ENCODE measurements around the gene MGARP. TPM values are rescaled to one million over a fixed set of nuclear protein-coding genes. Genes with fewer than 3 reads are reported as not detected.

The MGARP gene
- polyA plus RNA-seq, 1 of the 3 experiments (the other 2 are of a cell fraction): 22.9 TPM

DNA sequence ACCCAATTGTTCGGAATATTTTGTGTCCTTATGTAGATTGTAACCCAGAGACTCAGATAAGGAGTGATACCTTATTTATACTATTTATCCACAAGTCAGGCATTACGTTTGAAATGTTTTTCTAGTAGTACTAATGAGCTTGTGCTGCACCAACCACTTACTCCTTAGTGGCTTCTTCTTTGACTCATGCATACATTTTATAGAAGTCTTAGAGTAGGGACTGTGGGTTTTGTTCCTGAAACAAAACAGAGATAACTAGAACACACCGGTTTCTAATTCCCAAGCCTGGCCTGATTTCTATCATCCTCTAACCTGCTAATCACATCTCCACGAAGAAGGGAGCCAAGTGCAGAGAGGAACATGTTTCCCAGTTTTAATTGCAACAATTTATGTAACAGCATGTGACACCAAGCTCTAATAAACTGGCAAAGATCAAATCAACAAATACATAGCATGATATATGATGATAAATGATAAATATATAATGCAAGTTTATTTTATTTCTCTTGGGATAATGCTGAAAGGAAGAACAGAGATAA is 32.3 kb downstream of the MGARP start:
- Histone ChIP-seq H3K9me3 (no peaks in the 10 kb centered on the region), H3F3A (replicated peaks; ENCODE audit: insufficient read depth) (peaks cover 40% of the 10 kb centered on the region), H3K27me3 (ENCODE audit: insufficient read depth) (no peaks in the 10 kb centered on the region), H3K79me2 (ENCODE audit: insufficient read depth) (no peaks in the 10 kb centered on the region), H3K9ac (no peak overlapping the region), H3K4me1 (ENCODE audit: control insufficient read depth in 1 of 2, insufficient read depth in 2 of 2, low read depth in 1 of 2, low read length in 1 of 2) (peaks cover 7 to 28% of the 10 kb centered on the region in 2 experiments), H3K36me3 (replicated peaks in 1 of 2; ENCODE audit: control insufficient read depth in 1 of 2, insufficient read depth in 2 of 2, low read length in 1 of 2) (no peaks in the 10 kb centered on the region), H3K27ac (ENCODE audit: low read depth in 2 of 2, low read length in 1 of 2) (peak overlapping the region; percentile 10 to 59; a peak in 3 of 4 replicates), H3K9me2 (no peaks in the 10 kb centered on the region), H2AFZ (ENCODE audit: low read depth) (no peak overlapping the region), H3K4me3 (ENCODE audit: low read depth in 2 of 2, low read length in 1 of 2) (no peak overlapping the region), H4K20me1 (ENCODE audit: insufficient read depth) (no peaks in the 10 kb centered on the region), H3K4me2 (no peak overlapping the region)
- CTCF ChIA-PET: interaction anchor here (1.0 to 1.1 kb wide), 2 partner anchors 15 to 20 kb away, joined by 3 read pairs; no protein-coding TSS in a partner anchor
- 53% methylated on average over 4 of the region's 4 CpGs for WGBS (ENCODE audit: low lambda C conversion rate)
- POLR2A ChIA-PET: no interaction called here
- no peak for DNase-seq
- no peak for TF ChIP-seq TAF1 (IDR thresholded peaks at IDR 0.05; ENCODE audit: borderline replicate concordance, low read depth, low read length)
- peak in 1 of 2 experiments; percentile 55; a peak in 1 of 4 replicates for TF ChIP-seq EP300 (IDR thresholded peaks at IDR 0.05; ENCODE audit: borderline replicate concordance in 1 of 2, low read depth in 1 of 2, low read length in 1 of 2)
- TF ChIP-seq, protein P1, sequence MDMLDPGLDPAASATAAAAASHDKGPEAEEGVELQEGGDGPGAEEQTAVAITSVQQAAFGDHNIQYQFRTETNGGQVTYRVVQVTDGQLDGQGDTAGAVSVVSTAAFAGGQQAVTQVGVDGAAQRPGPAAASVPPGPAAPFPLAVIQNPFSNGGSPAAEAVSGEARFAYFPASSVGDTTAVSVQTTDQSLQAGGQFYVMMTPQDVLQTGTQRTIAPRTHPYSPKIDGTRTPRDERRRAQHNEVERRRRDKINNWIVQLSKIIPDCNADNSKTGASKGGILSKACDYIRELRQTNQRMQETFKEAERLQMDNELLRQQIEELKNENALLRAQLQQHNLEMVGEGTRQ (IDR thresholded peaks at IDR 0.05; ENCODE audit: borderline replicate concordance, low read depth, low read length): no peak
- no peak for TF ChIP-seq NRF1 (IDR thresholded peaks at IDR 0.05; ENCODE audit: low read depth, low read length)
- TF ChIP-seq TCF12 (IDR thresholded peaks at IDR 0.05): peak; percentile 29; the same call in 1 of the 2 replicates
- TF ChIP-seq RCOR1 (IDR thresholded peaks at IDR 0.05; ENCODE audit: low read length): peak; percentile 18; the same call in 1 of the 2 replicates
- peak; percentile 38; the same call in 1 of the 2 replicates for TF ChIP-seq GATA2 (CRISPR knock-in tag; IDR thresholded peaks at IDR 0.05)

DNA sequence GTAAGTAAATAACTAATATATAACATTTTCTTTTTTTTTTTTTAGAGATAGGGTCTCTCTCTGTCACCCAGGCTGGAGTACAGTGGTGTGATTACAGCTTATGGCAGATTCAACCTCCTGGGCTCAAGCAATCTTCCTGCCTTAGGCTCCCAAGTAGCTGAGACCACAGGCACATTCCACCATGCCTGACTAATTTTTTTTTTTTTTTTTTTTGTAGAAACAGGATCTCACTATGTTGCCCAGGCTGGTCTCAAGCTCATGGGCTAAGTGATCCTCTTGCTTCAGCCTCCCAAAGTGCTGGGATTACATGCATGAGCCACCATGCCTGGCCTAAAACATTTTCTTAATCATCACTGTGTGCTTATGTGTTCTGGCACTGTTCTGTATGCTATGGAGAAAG is 32.8 kb downstream of the MGARP start:
- Histone ChIP-seq H3K27ac (ENCODE audit: low read depth in 2 of 2, low read length in 1 of 2) (peak overlapping the region; percentile 10 to 59; a peak in 1 of 4 replicates), H3K9ac (no peak overlapping the region), H3K9me2 (no peaks in the 10 kb centered on the region), H3K4me1 (ENCODE audit: control insufficient read depth in 1 of 2, insufficient read depth in 2 of 2, low read depth in 1 of 2, low read length in 1 of 2) (peaks cover 7 to 34% of the 10 kb centered on the region in 2 experiments), H2AFZ (ENCODE audit: low read depth) (no peak overlapping the region), H3K36me3 (replicated peaks in 1 of 2; ENCODE audit: control insufficient read depth in 1 of 2, insufficient read depth in 2 of 2, low read length in 1 of 2) (no peaks in the 10 kb centered on the region), H3K9me3 (no peaks in the 10 kb centered on the region), H3K27me3 (ENCODE audit: insufficient read depth) (no peaks in the 10 kb centered on the region), H4K20me1 (ENCODE audit: insufficient read depth) (no peaks in the 10 kb centered on the region), H3F3A (replicated peaks; ENCODE audit: insufficient read depth) (peaks cover 45% of the 10 kb centered on the region), H3K4me2 (no peak overlapping the region), H3K4me3 (ENCODE audit: low read depth in 2 of 2, low read length in 1 of 2) (no peak overlapping the region), H3K79me2 (ENCODE audit: insufficient read depth) (no peaks in the 10 kb centered on the region)
- ChIA-PET CTCF (interaction anchor here (1.0 kb wide), 1 partner anchor 14 kb away, joined by 3 read pairs; no protein-coding TSS in a partner anchor), POLR2A (no interaction called here)
- DNase-seq: no peak
- TF ChIP-seq CHD2 (IDR thresholded peaks at IDR 0.05; ENCODE audit: low read length, partially characterized antibody): no peak
- no peak for TF ChIP-seq NRF1 (IDR thresholded peaks at IDR 0.05; ENCODE audit: low read depth, low read length)
- no peak for TF ChIP-seq GATA2 (CRISPR knock-in tag; IDR thresholded peaks at IDR 0.05)
- no peak for TF ChIP-seq POLR2AphosphoS5 (IDR thresholded peaks at IDR 0.05; ENCODE audit: low read depth, low read length)
- TF ChIP-seq TEAD4 (IDR thresholded peaks at IDR 0.05; ENCODE audit: borderline replicate concordance, insufficient read depth): no peak
- TF ChIP-seq YY1 (IDR thresholded peaks at IDR 0.05; ENCODE audit: low read depth): no peak
- TF ChIP-seq, protein P2, sequence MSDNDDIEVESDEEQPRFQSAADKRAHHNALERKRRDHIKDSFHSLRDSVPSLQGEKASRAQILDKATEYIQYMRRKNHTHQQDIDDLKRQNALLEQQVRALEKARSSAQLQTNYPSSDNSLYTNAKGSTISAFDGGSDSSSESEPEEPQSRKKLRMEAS (IDR thresholded peaks at IDR 0.05; ENCODE audit: low read depth): no peak
- TF ChIP-seq, protein P3, sequence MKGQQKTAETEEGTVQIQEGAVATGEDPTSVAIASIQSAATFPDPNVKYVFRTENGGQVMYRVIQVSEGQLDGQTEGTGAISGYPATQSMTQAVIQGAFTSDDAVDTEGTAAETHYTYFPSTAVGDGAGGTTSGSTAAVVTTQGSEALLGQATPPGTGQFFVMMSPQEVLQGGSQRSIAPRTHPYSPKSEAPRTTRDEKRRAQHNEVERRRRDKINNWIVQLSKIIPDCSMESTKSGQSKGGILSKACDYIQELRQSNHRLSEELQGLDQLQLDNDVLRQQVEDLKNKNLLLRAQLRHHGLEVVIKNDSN (IDR thresholded peaks at IDR 0.05; ENCODE audit: borderline replicate concordance, low read depth): no peak
- no peak for TF ChIP-seq FOXM1 (IDR thresholded peaks at IDR 0.05; ENCODE audit: low read depth)
- TF ChIP-seq RCOR1 (IDR thresholded peaks at IDR 0.05; ENCODE audit: low read length): no peak
- TF ChIP-seq SIN3A (IDR thresholded peaks at IDR 0.05; ENCODE audit: borderline replicate concordance, low read depth, low read length): no peak
